Activated CD4-positive, alpha-beta memory T cell treated with anti-CD3 and anti-CD28 coated beads for 36 hours (primary cell): Measurements from ENCODE around the gene FBXO38. TPM values are rescaled to one million over a fixed set of nuclear protein-coding genes. Genes with fewer than 3 reads are reported as not detected.

Experiments used
- CTCF ChIA-PET: fragments of 350-600 bp; sonication (Branson Sonifier 250); formaldehyde crosslinking; loops from one replicate; lab custom pipeline; 2021; ENCODE audit warnings: antibody characterized with exemption, inconsistent platforms; lab: Charles Lee
- POLR2A ChIA-PET: fragments of 350-600 bp; sonication (Branson Sonifier 250); formaldehyde crosslinking; loops from one replicate; lab custom pipeline; 2021; ENCODE audit warnings: antibody characterized with exemption; lab: Charles Lee
- DNase-seq: peaks from one replicate; pipeline ENCODE4 v3.0.0-alpha.2; 2020
- H3K27ac Mint-ChIP-seq: one replicate; pipeline ENCODE4 v1.8.0; 2021; ENCODE audit warnings: mixed read lengths
- H3K27me3 Mint-ChIP-seq: one replicate; pipeline ENCODE4 v1.8.0; 2021; ENCODE audit warnings: mixed read lengths
- H3K36me3 Mint-ChIP-seq: one replicate; pipeline ENCODE4 v1.8.0; 2021; ENCODE audit warnings: mixed read lengths
- H3K4me1 Mint-ChIP-seq: one replicate; pipeline ENCODE4 v1.8.0; 2021; ENCODE audit warnings: low read depth, mixed read lengths
- H3K4me3 Mint-ChIP-seq: one replicate; pipeline ENCODE4 v1.8.0; 2021; ENCODE audit warnings: mild to moderate bottlenecking, mixed read lengths
- H3K9me3 Mint-ChIP-seq: one replicate; pipeline ENCODE4 v1.8.0; 2021; ENCODE audit warnings: mixed read lengths
- intact Hi-C: fragments of 100-400 bp; cut with micrococcal nuclease; formaldehyde crosslinking; loops from one replicate; pipeline ENCODE4 v1.15.1; 2023
- total RNA-seq, 2 experiments: library from RNA; stranded (reverse); gene quantifications; one replicate each; pipeline ENCODE4 v1.2.3, GENCODE V29; 2021

Gene FBXO38
- total RNA-seq, 2 experiments from 2014 or later, result 43.1 to 45.0 TPM

DNA sequence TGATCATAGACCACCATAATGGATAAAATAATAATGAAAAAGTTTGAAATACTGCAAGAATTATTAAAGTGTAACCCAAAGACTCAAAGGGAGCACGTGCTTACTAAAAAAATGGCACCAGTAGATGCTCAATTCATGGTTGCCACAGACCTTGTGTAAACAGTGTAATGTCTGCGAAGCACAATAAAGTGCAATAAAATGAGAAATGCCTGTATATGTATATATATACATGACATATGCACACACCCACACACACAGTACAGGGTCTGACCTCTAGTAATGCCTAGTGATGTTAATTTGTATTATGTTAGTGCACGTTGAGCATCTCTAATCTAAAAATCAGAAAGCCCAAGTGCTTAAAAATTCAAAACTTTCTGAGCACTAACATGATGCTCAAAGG, 52.3 kb downstream of the FBXO38 start:
- no peak for DNase-seq
- Mint-ChIP-seq H3K27me3 (no peaks in the 10 kb centered on the region), H3K36me3 (peaks cover 35% of the 10 kb centered on the region), H3K4me1 (peaks cover 4% of the 10 kb centered on the region), H3K9me3 (no peaks in the 10 kb centered on the region), H3K4me3 (no peak overlapping the region), H3K27ac (no peak overlapping the region)
- intact Hi-C loops, result loop anchor here (10.0 kb wide), 1 partner anchor 679 kb away; no protein-coding TSS in a partner anchor
- ChIA-PET CTCF (no interaction called here), POLR2A (no interaction called here)

DNA sequence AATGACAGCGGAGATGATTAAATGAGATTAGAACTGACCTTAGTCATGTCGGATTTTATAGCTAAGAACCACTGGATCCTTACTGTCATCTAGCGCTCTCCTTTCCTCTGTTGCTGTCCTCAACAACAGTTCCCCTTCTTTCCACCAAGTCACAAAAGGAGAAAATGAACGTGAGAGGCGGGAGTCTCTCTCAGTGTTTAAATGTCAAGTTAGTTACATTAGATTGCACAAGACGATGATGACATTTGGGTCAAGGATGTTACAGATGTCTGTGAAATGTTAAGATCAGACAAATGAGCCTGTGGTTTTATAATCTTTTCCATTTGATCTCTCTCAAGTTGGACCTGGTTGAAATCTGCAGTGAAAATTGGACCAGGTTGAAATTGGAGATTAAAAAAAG, 53.5 kb downstream of the FBXO38 start:
- DNase-seq, result no peak
- intact Hi-C loops, result loop anchor here (10.0 kb wide), 1 partner anchor 678 kb away; no protein-coding TSS in a partner anchor
- H3K9me3 Mint-ChIP-seq, result no peaks in the 10 kb centered on the region
- no peak overlapping the region for H3K4me3 Mint-ChIP-seq
- H3K4me1 Mint-ChIP-seq, result peaks cover 4% of the 10 kb centered on the region
- H3K36me3 Mint-ChIP-seq, result peaks cover 35% of the 10 kb centered on the region
- peak overlapping the region; percentile 76 for H3K27ac Mint-ChIP-seq
- H3K27me3 Mint-ChIP-seq, result no peaks in the 10 kb centered on the region
- ChIA-PET CTCF (no interaction called here), POLR2A (no interaction called here)

DNA sequence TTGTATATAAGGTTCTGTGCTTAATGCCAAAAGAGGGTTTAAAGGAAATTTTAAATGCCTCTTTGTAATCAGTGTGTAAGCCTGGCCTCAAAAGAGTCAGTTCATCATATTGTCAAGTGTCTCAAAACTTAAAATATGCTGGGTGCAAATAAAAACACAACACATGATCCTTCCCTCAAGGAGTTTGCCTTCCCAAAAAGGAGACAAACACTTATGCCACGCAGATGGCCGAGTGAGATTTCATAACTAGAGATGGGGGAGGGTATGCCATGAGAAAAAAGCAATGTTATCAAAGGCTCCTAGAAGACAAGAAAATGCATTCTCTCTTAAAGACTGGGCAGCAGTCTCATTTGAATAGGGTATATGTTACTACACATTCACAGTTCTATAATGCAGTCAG, 55.2 kb downstream of the FBXO38 start:
- no peaks in the 10 kb centered on the region for H3K9me3 Mint-ChIP-seq
- no peak for DNase-seq
- H3K27ac Mint-ChIP-seq, result no peak overlapping the region
- CTCF ChIA-PET, result interaction anchor here (1.2 to 8.8 kb wide), 2 partner anchors 292 kb away, joined by 7 to 263 read pairs; no protein-coding TSS in a partner anchor
- no peak overlapping the region for H3K4me3 Mint-ChIP-seq
- intact Hi-C loops, result loop anchor here (10.0 kb wide), 1 partner anchor 676 kb away; no protein-coding TSS in a partner anchor
- H3K27me3 Mint-ChIP-seq, result no peaks in the 10 kb centered on the region
- POLR2A ChIA-PET, result no interaction called here
- H3K4me1 Mint-ChIP-seq, result peaks cover 4% of the 10 kb centered on the region
- H3K36me3 Mint-ChIP-seq, result peaks cover 23% of the 10 kb centered on the region

DNA sequence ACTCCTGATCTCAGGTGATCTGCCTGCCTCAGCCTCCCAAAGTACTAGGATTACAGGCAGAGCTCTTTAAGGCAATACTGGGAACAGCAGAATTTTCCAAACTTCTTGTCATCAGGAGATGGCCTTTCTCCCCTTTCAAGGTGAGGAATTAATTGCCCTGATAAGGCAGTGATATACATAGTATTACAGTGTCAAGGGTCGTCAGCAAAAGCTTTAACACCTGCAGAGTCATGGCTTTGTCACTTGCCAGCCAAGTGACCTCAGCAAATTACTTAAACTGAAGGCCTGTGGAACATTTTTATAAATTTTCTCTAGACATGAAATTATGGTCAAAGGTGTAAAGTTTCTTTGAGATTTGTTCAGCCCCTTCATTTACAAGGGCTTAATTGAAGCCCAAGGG, 59.5 kb downstream of the FBXO38 start:
- H3K9me3 Mint-ChIP-seq, result no peaks in the 10 kb centered on the region
- DNase-seq, result no peak
- H3K36me3 Mint-ChIP-seq, result peaks cover 14% of the 10 kb centered on the region
- H3K4me1 Mint-ChIP-seq, result no peaks in the 10 kb centered on the region
- POLR2A ChIA-PET, result no interaction called here
- no peaks in the 10 kb centered on the region for H3K27me3 Mint-ChIP-seq
- no peak overlapping the region for H3K4me3 Mint-ChIP-seq
- CTCF ChIA-PET, result interaction anchor here (0.6 to 8.8 kb wide), 14 partner anchors 10 to 592 kb away, joined by 3 to 263 read pairs (median 5); no protein-coding TSS in a partner anchor
- intact Hi-C loops, result loop anchor here (5.0 to 10.0 kb wide), 4 partner anchors 148 to 592 kb away; no protein-coding TSS in a partner anchor
- no peak overlapping the region for H3K27ac Mint-ChIP-seq

DNA sequence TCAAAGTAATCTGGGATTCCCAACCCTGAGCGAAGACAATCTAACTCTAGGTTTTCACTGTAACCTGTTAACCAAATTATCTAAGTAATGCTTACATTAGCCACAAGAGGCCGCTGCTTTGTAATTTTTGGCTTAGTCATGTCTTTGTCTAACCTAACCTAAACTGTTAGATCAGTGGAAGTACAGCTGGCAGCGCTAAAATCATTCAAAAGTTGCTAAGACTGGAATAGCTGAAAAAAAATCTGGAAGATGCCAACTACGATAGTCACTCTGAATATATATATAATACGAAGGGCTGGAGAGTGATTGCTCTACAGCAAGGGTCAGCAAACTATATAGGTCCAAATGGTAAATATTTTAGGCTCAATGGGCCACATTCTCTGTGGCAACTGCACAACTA, 60.2 kb downstream of the FBXO38 start:
- DNase-seq, result peak; percentile 27
- Mint-ChIP-seq H3K4me1 (no peaks in the 10 kb centered on the region), H3K27ac (no peak overlapping the region), H3K9me3 (no peaks in the 10 kb centered on the region), H3K4me3 (no peak overlapping the region), H3K27me3 (no peaks in the 10 kb centered on the region), H3K36me3 (peaks cover 12% of the 10 kb centered on the region)
- ChIA-PET CTCF (interaction anchor here (0.8 to 8.8 kb wide), 10 partner anchors 9 to 671 kb away, joined by 3 to 263 read pairs (median 4); no protein-coding TSS in a partner anchor), POLR2A (interaction anchor here (1.1 kb wide), 1 partner anchor 286 kb away, joined by 3 read pairs; no protein-coding TSS in a partner anchor)
- intact Hi-C loops, result loop anchor here (1.0 to 10.0 kb wide), 7 partner anchors 39 to 591 kb away; no protein-coding TSS in a partner anchor

DNA sequence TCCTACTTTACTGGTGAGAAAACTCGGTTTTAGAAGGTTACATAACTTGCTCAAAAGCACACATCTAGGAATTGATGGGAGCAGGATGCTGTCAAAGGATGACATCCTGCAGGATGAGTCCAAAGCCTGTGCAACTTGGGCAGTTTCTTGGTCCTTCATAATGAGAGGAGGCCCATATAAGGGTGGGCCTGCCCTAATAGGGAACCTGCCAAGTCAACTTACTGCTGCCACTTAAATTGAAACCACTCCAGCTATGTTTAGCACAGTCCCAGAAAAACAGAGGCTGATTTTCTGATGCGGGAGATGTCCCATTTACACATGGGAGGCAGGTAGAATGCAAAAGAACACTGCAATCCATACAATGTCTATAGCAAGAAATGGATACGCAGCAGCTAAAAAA, 61.8 kb downstream of the FBXO38 start:
- Mint-ChIP-seq H3K27me3 (no peaks in the 10 kb centered on the region), H3K9me3 (no peaks in the 10 kb centered on the region), H3K27ac (no peak overlapping the region), H3K4me3 (no peak overlapping the region), H3K36me3 (peaks cover 3% of the 10 kb centered on the region), H3K4me1 (no peaks in the 10 kb centered on the region)
- DNase-seq, result no peak
- intact Hi-C loops, result loop anchor here (2.0 to 10.0 kb wide), 4 partner anchors 37 to 589 kb away; no protein-coding TSS in a partner anchor
- CTCF ChIA-PET, result interaction anchor here (8.8 kb wide), 1 partner anchor 285 kb away, joined by 263 read pairs; no protein-coding TSS in a partner anchor
- POLR2A ChIA-PET, result no interaction called here

DNA sequence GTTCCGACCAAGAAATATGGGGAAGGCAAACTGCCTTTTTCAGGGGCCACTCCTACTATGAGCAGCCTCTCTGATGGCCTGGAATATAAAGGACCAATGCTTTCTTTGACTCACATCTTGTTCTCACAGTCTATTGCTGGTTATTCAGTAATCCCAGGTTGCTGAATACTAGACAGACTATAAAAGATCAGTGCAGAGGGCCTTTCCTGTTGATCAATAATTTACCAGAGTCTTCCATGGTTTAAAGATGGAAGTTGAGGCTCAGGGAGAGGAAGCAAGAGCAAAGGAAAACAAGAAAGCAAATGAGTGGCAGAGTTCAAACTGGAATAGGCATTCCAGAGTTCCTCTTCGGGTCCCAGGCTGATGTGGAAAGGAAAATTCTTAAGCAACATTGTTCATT, 62.9 kb downstream of the FBXO38 start:
- Mint-ChIP-seq H3K27ac (no peak overlapping the region), H3K9me3 (no peaks in the 10 kb centered on the region)

DNA sequence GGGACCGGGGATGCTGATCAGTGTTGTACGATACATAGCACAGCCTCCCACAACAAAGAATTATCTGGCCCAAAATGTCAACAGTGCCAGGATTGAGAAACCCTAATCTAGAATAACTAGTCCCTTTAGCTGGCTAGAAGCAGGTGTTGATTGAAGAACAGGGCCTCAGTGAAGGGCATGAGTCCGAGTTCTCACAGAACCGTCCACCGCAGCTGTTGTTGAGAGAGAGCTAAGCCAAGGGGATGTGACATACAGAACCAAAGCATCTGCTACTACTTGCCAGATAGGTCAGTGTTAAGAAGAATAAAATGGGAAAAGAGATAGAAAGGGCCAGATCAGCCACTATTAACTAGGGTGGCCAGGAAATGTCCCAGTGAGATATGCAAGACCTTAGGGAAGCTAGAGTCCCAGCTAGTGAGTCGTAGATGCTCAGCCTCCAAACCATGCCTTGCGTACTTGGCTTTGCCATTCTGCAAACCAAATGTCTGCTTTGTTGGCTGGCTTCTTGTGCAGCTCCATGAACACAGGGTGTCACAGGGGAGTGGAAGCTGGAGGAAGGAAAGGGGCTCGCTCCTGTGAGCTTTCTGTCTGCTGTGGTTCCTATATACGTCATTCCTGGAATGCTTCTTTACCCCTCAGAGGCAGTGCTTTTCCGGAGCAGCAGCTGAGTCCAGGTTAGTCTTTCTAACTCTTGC, 68.9 kb downstream of the FBXO38 start:
- no peak for DNase-seq
- Mint-ChIP-seq H3K36me3 (no peaks in the 10 kb centered on the region), H3K27me3 (peaks cover 10% of the 10 kb centered on the region), H3K27ac (no peak overlapping the region), H3K4me3 (no peak overlapping the region), H3K9me3 (no peaks in the 10 kb centered on the region), H3K4me1 (no peaks in the 10 kb centered on the region)
- ChIA-PET POLR2A (no interaction called here), CTCF (interaction anchor here (0.9 to 2.7 kb wide), 2 partner anchors 9 to 278 kb away, joined by 4 to 17 read pairs; no protein-coding TSS in a partner anchor)
- intact Hi-C loops, result no loop called here

More for the DNA sequence above, 62.9 kb downstream of the FBXO38 start:
- Mint-ChIP-seq H3K36me3 (peaks cover 1% of the 10 kb centered on the region), H3K4me3 (no peak overlapping the region), H3K4me1 (no peaks in the 10 kb centered on the region), H3K27me3 (no peaks in the 10 kb centered on the region)
- CTCF ChIA-PET, result interaction anchor here (0.6 to 8.8 kb wide), 5 partner anchors 10 to 284 kb away, joined by 3 to 263 read pairs (median 4); no protein-coding TSS in a partner anchor
- DNase-seq, result no peak
- POLR2A ChIA-PET, result no interaction called here
- intact Hi-C loops, result loop anchor here (10.0 kb wide), 3 partner anchors 152 to 588 kb away; no protein-coding TSS in a partner anchor

DNA sequence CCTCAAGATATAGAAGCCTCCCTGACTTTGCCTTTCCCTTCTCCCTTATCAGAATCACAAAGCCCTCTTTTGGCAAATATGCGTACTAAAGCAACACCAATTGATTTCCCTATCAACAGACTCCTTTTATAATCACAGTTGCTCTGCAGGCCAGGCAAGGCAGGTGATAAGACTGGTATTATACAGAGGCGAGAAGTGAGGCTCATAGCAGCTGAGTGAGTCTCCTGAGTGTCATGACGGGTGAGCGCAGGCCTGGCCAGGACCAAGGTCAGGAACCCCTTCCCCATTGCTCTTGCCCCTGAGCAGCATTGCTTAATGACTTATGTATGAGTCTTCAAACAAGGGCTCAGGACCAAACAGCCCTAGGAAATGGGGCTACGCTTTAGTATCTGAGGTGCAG, 70.8 kb downstream of the FBXO38 start:
- no peaks in the 10 kb centered on the region for H3K4me1 Mint-ChIP-seq
- H3K27me3 Mint-ChIP-seq, result peaks cover 20% of the 10 kb centered on the region
- H3K36me3 Mint-ChIP-seq, result no peaks in the 10 kb centered on the region
- H3K4me3 Mint-ChIP-seq, result no peak overlapping the region
- no peak for DNase-seq
- ChIA-PET CTCF (interaction anchor here (0.8 to 2.7 kb wide), 4 partner anchors 28 to 581 kb away, joined by 3 to 17 read pairs (median 3); no protein-coding TSS in a partner anchor), POLR2A (no interaction called here)
- intact Hi-C loops, result no loop called here
- no peak overlapping the region for H3K27ac Mint-ChIP-seq
- H3K9me3 Mint-ChIP-seq, result no peaks in the 10 kb centered on the region

DNA sequence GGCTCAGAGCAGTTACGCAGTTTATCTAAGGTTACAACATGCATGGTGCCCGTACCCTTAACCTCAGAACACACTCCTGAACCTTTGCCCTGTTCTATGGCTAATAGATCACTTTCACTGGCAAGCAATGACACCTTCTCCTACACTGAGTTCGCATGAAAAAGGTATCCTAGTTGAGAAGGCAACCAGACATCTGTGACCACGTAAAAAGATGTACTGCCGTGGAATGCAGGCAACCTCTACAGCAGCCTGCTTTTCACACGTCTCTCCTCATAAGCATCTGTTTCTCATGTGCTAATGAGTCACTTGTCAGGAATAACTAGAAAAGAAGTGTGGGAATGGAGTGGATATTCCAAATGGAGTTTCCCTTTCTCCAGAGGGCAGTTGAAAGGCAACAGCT, 71.4 kb downstream of the FBXO38 start:
- no peaks in the 10 kb centered on the region for H3K4me1 Mint-ChIP-seq
- H3K27me3 Mint-ChIP-seq, result peaks cover 20% of the 10 kb centered on the region
- H3K4me3 Mint-ChIP-seq, result no peak overlapping the region
- POLR2A ChIA-PET, result no interaction called here
- DNase-seq, result no peak
- intact Hi-C loops, result no loop called here
- CTCF ChIA-PET, result interaction anchor here (2.7 kb wide), 1 partner anchor 275 kb away, joined by 17 read pairs; no protein-coding TSS in a partner anchor
- H3K27ac Mint-ChIP-seq, result no peak overlapping the region
- H3K9me3 Mint-ChIP-seq, result no peaks in the 10 kb centered on the region
- no peaks in the 10 kb centered on the region for H3K36me3 Mint-ChIP-seq

DNA sequence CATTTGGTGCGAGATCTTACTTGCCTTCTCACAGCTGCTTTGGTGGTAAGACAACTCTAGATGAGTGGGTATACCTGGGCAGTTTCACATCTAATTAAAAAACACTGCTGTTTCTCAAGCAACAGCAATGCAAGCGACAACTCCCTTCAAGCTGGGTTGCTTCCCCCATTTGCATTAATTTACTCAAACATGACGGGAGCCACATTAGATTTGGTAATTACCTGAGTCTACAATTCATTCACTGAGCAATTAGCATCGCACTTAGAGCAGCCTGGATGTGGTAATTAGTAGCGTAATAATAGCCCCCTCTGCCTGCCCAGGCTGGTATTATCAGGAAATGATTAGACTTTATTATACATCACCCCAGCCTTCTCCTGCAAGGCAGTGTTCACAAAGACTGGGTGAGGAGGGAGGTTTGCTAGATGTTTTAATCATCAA, 73.4 kb downstream of the FBXO38 start:
- no peak overlapping the region for H3K4me3 Mint-ChIP-seq
- no peak for DNase-seq
- H3K36me3 Mint-ChIP-seq, result no peaks in the 10 kb centered on the region
- ChIA-PET POLR2A (interaction anchor here (0.6 kb wide), 1 partner anchor 257 kb away, joined by 3 read pairs; no protein-coding TSS in a partner anchor), CTCF (interaction anchor here (0.7 to 2.8 kb wide), 4 partner anchors 10 to 579 kb away, joined by 3 to 8 read pairs (median 6); no protein-coding TSS in a partner anchor)
- no peak overlapping the region for H3K27ac Mint-ChIP-seq
- intact Hi-C loops, result no loop called here
- H3K4me1 Mint-ChIP-seq, result no peaks in the 10 kb centered on the region
- H3K27me3 Mint-ChIP-seq, result peaks cover 22% of the 10 kb centered on the region
- no peaks in the 10 kb centered on the region for H3K9me3 Mint-ChIP-seq
